Kidney glomerular epithelial cell (primary cell): ENCODE data around the gene CPHXL2.

Experiments used
- DNase-seq: peaks from one replicate; lab custom pipeline; 2025; lab: John Stamatoyannopoulos, UW

The CPHXL2 gene

GRCh38 chr16:75640598-75640997 lies 36.2 kb downstream of the CPHXL2 start:
- no peak for DNase-seq

GRCh38 chr16:75635036-75635435 lies 41.8 kb downstream of the CPHXL2 start:
- DNase-seq = no peak

- DNase-seq = no peak
Measured at GRCh38 chr16:75632857-75633256, 44.0 kb downstream of the CPHXL2 start.

GRCh38 chr16:75630052-75630451 lies 46.8 kb downstream of the CPHXL2 start:
- DNase-seq = no peak

GRCh38 chr16:75629132-75629531 lies 47.7 kb downstream of the CPHXL2 start:
- no peak for DNase-seq

- DNase-seq = no peak
Measured at GRCh38 chr16:75628351-75628750, 48.5 kb downstream of the CPHXL2 start.

- no peak for DNase-seq
Measured at GRCh38 chr16:75627851-75628250, 49.0 kb downstream of the CPHXL2 start.

- no peak for DNase-seq
Measured at GRCh38 chr16:75626806-75627205, 50.0 kb downstream of the CPHXL2 start.

- no peak for DNase-seq
Measured at GRCh38 chr16:75624921-75625334, 51.9 kb downstream of the CPHXL2 start.

GRCh38 chr16:75622761-75623605 lies 53.8 kb downstream of the CPHXL2 start, which contains the start of gene ADAT1:
ADAT1 (minus strand) TSS chr16:75623281; CDS start chr16:75620799, 2,482 bp downstream.
- DNase-seq = peak; percentile 91

- DNase-seq = peak; percentile 47
Measured at GRCh38 chr16:75621170-75621477, 55.7 kb downstream of the CPHXL2 start.

GRCh38 chr16:75620326-75621169 lies 56.3 kb downstream of the CPHXL2 start:
- DNase-seq = no peak

- no peak for DNase-seq
Measured at GRCh38 chr16:75618780-75619179, 58.0 kb downstream of the CPHXL2 start.

GRCh38 chr16:75617121-75617520 lies 59.7 kb downstream of the CPHXL2 start:
- DNase-seq = no peak

- no peak for DNase-seq
Measured at GRCh38 chr16:75616521-75617010, 60.2 kb downstream of the CPHXL2 start.

GRCh38 chr16:75615619-75616018 lies 61.2 kb downstream of the CPHXL2 start:
- no peak for DNase-seq

GRCh38 chr16:75614066-75614897 lies 62.5 kb downstream of the CPHXL2 start:
- no peak for DNase-seq
